Measurements from ENCODE around the gene SDF4. TPM values are rescaled to one million over a fixed set of nuclear protein-coding genes. Genes with fewer than 3 reads are reported as not detected.

The SDF4 gene, protein sequence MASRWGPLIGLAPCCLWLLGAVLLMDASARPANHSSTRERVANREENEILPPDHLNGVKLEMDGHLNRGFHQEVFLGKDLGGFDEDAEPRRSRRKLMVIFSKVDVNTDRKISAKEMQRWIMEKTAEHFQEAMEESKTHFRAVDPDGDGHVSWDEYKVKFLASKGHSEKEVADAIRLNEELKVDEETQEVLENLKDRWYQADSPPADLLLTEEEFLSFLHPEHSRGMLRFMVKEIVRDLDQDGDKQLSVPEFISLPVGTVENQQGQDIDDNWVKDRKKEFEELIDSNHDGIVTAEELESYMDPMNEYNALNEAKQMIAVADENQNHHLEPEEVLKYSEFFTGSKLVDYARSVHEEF
- 100 to 1,000 TPM; 153 to 267 (median 226) TPM for total RNA-seq

GRCh38 chr1:1231400-1232207, at the start of gene SDF4:
TSS of gene SDF4 (minus strand) at chr1:1232001. CDS start at chr1:1228772, 3,229 bp downstream.
- Histone ChIP-seq H3K36me3 (peaks cover 0 to 11% (median 2%) of the 10 kb centered on the region in 4 donors), H3K4me1 (peaks cover 19 to 34% (median 30%) of the 10 kb centered on the region in 4 donors), H3K9me3 (no peaks in the 10 kb centered on the region), H3K4me3 (peak within 1 kb of the TSS; percentile 87 to 100 (median 98)), H3K27me3 (peaks cover 5% of the 10 kb centered on the region), H3K27ac (peak within 1 kb of the TSS; percentile 97 to 98 (median 98))
- peak; percentile 97 for DNase-seq
- in situ Hi-C loops (cut with MboI; ENCODE audit: low pct_ligation_motif_present in 1 of 4, low pct_unique_long_range_greater_than_20kb in 1 of 4, low sequenced_read_pairs in 3 of 4) (no loop called here), intact Hi-C loops (cut with DNase I; ENCODE audit: low total_unique reads) (no loop called here)
- 0% methylated on average over 34 of the region's 99 CpGs; no CpG with 5 or more reads in 1 of the 2 donors for whole genome bisulfite sequencing, 2 donors (ENCODE audit: low coverage in 1 of 2)
- TF ChIP-seq POLR2A (IDR thresholded peaks at IDR 0.05) (peak; percentile 82), EP300 (IDR thresholded peaks at IDR 0.05; ENCODE audit: low read depth) (no peak), CTCF (IDR thresholded peaks at IDR 0.05) (peak in 1 of 5 experiments; percentile 9), POLR2AphosphoS5 (IDR thresholded peaks at IDR 0.05) (peak; percentile 82 to 90 (median 88))

- Histone ChIP-seq H3K36me3 (no peaks in the 10 kb centered on the region), H3K9me3 (no peaks in the 10 kb centered on the region), H3K27me3 (peaks cover 12% of the 10 kb centered on the region), H3K27ac (peak overlapping the region in 3 of 4 donors; percentile 61 to 73 (median 68)), H3K4me1 (peaks cover 8 to 21% (median 11%) of the 10 kb centered on the region in 4 donors), H3K4me3 (no peak overlapping the region)
- intact Hi-C loops (cut with DNase I; ENCODE audit: low total_unique reads), result no loop called here
- 95% methylated on average over 21 of the region's 21 CpGs; no CpG with 5 or more reads in 1 of the 2 donors for WGBS, 2 donors (ENCODE audit: low coverage in 1 of 2)
- no peak for DNase-seq
- TF ChIP-seq POLR2A (IDR thresholded peaks at IDR 0.05) (no peak), EP300 (IDR thresholded peaks at IDR 0.05; ENCODE audit: low read depth) (no peak), POLR2AphosphoS5 (IDR thresholded peaks at IDR 0.05) (no peak), CTCF (IDR thresholded peaks at IDR 0.05) (no peak)
- in situ Hi-C loops (cut with MboI; ENCODE audit: low pct_ligation_motif_present in 1 of 4, low pct_unique_long_range_greater_than_20kb in 1 of 4, low sequenced_read_pairs in 3 of 4), result no loop called here
Observed at GRCh38 chr1:1280782-1281481, 49.1 kb upstream of the SDF4 start.

DNA sequence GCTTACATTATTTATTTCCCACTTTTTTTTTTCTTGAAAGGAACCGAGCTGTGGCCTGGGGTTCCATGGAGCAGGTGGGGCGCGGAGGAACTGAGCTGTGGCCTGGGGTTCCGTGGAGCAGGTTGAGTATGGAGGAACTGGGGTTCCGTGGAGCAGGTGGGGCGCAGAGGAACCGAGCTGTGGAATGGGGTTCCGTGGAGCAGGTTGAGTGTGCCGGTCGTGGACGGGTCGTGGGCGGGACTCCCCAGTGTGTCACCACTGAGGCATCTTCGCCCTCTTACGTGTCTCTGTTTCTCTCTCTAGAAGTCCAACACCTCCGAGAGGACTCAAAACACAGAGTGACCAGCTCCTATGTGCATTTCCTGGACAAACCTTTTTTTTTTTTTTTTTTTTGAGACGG, 47.2 kb upstream of the SDF4 start:
- H3K4me3 ChIP-seq, result no peak overlapping the region
- H3K27ac ChIP-seq, result no peak overlapping the region
- intact Hi-C loops (cut with DNase I; ENCODE audit: low total_unique reads), result no loop called here
- DNase-seq, result no peak
- in situ Hi-C loops (cut with MboI; ENCODE audit: low pct_ligation_motif_present in 1 of 4, low pct_unique_long_range_greater_than_20kb in 1 of 4, low sequenced_read_pairs in 3 of 4), result loop anchor here in 1 of 4 donors (10.0 kb wide), 1 partner anchor 164 kb away; the partner anchor contains the start of gene C1orf159
- 89 to 90% methylated on average over 14 to 17 of the region's 17 CpGs for WGBS, 2 donors (ENCODE audit: low coverage in 1 of 2)
- TF ChIP-seq POLR2AphosphoS5 (IDR thresholded peaks at IDR 0.05) (no peak), POLR2A (IDR thresholded peaks at IDR 0.05) (no peak), EP300 (IDR thresholded peaks at IDR 0.05; ENCODE audit: low read depth) (no peak), CTCF (IDR thresholded peaks at IDR 0.05) (no peak)
- no peaks in the 10 kb centered on the region for H3K36me3 ChIP-seq
- no peaks in the 10 kb centered on the region for H3K9me3 ChIP-seq
- H3K27me3 ChIP-seq, result no peaks in the 10 kb centered on the region
- peaks cover 8 to 20% (median 15%) of the 10 kb centered on the region in 4 donors for H3K4me1 ChIP-seq
